GM21723 (cell line): ENCODE data around the gene PPHLN1.
A peak's percentile ranks its signal among the peaks of the same experiment; 100 is the strongest.

Experiments
- ATAC-seq: cut with Tn5 transposase; IDR thresholded peaks from one replicate; pipeline ENCODE4 v1.9.1; 2021; ENCODE audit warnings: mild to moderate bottlenecking, moderate library complexity; ENCODE audit not compliant: unreplicated experiment

The PPHLN1 gene

DNA sequence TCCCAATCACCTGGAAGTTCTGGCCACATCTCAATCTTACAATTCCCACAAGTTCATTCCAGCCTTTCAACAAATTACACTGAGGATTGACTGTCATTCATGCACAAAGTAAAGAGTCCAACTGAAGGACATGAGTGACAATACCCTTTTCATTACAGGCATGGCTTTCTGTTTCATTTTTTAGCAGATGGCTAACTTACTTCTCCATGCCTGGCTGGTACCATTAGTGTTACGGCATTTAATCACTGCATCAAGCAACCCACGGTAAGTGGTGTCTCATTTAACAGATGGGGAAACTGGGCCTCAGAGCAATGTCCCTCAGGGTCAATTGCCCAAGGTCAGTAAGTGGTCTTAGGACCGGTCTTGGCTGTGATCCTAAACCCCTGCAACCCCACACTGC is 149.1 kb downstream of the PPHLN1 start:
- ATAC-seq = no peak

- no peak for ATAC-seq
Measured at GRCh38 chr12:42477941-42478340, 152.0 kb downstream of the PPHLN1 start.

DNA sequence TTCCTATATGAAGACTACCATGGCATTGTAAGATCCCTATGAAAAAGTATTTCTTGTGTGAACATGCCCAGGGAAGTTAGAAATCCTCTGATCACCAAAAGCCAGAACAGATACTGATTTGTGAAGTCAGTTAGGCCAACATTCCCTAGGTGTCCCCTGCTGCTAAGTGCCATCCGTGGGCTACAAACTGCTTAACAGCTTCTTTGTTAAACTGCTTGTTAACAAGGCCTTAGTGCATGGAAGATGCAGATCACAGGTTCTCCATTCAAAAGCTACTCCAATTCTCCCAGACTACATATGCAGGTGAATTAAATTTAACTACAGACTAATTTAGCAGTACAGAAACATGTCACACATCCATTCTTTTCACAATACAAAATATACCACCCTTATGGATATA is 155.4 kb downstream of the PPHLN1 start:
- ATAC-seq = no peak

GRCh38 chr12:42482041-42482747 is 156.2 kb downstream of the PPHLN1 start:
- ATAC-seq = peak; percentile 1

- ATAC-seq = peak; percentile 83
Measured at GRCh38 chr12:42482748-42483520, 157.0 kb downstream of the PPHLN1 start.

DNA sequence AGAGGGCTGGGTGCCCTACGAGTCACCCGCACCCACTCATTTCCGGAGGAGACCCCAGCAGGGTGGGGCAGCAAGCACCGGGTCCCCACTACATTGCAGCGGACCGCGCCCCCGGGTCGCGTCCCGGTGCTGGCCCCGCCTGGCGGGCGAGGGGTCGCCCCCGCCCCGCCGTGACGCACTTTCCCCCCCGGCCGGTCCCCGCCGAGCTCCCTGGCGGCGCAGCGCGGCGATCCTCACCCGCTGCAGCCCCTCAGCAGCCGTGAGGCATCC is 157.5 kb downstream of the PPHLN1 start:
- ATAC-seq = peak; percentile 40

DNA sequence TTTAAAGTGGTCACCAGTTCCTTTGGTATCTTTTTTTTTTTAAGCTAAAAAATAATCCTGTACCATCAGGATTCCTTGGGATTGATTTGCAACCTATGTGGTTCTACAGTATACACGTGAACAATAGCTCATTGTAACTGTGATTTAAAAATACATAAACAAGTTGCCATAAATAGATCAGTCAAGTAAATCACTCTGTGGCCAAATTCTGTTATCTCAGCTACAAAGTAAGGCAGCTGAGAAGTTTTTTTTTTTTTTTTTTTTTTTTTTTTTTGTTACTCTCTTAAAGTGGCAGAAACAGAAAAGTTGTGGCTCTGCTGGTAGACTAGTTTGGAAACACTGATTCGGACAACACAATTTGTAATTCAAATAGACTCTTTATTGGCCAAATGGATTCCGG is 159.0 kb downstream of the PPHLN1 start:
- ATAC-seq = no peak

- ATAC-seq = no peak
Measured at GRCh38 chr12:42485823-42486222, 159.9 kb downstream of the PPHLN1 start.

GRCh38 chr12:42486407-42486806 is 160.4 kb downstream of the PPHLN1 start:
- no peak for ATAC-seq

GRCh38 chr12:42490261-42490842 is 164.4 kb downstream of the PPHLN1 start:
- ATAC-seq = no peak
